GM10248 (cell line): ENCODE measurements around the gene LAD1.

Experiments
- CTCF ChIA-PET: fragments of 300-600 bp; sonication (Branson Sonifier 250); formaldehyde crosslinking; extraction: SDS; loops from one replicate; lab custom pipeline; 2021; ENCODE audit warnings: antibody characterized with exemption; lab: Yijun Ruan, JAX
- POLR2A ChIA-PET: fragments of 350-650 bp; sonication (Branson Sonifier 250); formaldehyde crosslinking; extraction: SDS; loops from one replicate; lab custom pipeline; 2020; ENCODE audit warnings: antibody characterized with exemption; lab: Yijun Ruan, JAX
- DNase-seq: peaks from one replicate; pipeline ENCODE4 v3.0.0; 2012; ENCODE audit errors: extremely low spot score
- TF ChIP-seq, protein P1 (sequence below): IDR thresholded peaks from 2 replicates; pipeline ENCODE4 v1.5.1; 2012; ENCODE audit warnings: mild to moderate bottlenecking, low read depth; ENCODE audit errors: extremely low read depth, missing control alignments, control extremely low read depth

LAD1 gene, protein sequence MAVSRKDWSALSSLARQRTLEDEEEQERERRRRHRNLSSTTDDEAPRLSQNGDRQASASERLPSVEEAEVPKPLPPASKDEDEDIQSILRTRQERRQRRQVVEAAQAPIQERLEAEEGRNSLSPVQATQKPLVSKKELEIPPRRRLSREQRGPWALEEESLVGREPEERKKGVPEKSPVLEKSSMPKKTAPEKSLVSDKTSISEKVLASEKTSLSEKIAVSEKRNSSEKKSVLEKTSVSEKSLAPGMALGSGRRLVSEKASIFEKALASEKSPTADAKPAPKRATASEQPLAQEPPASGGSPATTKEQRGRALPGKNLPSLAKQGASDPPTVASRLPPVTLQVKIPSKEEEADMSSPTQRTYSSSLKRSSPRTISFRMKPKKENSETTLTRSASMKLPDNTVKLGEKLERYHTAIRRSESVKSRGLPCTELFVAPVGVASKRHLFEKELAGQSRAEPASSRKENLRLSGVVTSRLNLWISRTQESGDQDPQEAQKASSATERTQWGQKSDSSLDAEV

DNA sequence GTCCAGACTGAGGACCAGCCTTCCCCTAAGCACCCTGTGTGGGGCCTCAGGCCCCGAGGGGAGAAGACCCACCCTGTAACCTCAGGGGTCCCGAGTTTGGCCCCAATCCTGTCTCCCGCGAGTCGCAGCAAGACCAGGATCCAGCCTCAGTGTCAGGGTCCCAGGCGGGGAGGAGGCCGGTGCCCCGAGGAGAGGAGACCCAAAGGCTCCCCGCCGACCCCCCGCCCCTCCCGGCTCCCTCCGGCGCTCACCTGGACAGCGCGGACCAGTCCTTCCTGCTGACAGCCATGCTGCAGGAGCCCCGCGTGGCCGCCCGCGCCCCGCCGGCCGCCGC is at the start of gene LAD1:
TSS of gene LAD1 (minus strand) at position 307 of the 334 bp plus-strand sequence. CDS start at position 289, 18 bp downstream.
- DNase-seq = no peak
- ChIA-PET POLR2A (no interaction called here), CTCF (no interaction called here)

DNA sequence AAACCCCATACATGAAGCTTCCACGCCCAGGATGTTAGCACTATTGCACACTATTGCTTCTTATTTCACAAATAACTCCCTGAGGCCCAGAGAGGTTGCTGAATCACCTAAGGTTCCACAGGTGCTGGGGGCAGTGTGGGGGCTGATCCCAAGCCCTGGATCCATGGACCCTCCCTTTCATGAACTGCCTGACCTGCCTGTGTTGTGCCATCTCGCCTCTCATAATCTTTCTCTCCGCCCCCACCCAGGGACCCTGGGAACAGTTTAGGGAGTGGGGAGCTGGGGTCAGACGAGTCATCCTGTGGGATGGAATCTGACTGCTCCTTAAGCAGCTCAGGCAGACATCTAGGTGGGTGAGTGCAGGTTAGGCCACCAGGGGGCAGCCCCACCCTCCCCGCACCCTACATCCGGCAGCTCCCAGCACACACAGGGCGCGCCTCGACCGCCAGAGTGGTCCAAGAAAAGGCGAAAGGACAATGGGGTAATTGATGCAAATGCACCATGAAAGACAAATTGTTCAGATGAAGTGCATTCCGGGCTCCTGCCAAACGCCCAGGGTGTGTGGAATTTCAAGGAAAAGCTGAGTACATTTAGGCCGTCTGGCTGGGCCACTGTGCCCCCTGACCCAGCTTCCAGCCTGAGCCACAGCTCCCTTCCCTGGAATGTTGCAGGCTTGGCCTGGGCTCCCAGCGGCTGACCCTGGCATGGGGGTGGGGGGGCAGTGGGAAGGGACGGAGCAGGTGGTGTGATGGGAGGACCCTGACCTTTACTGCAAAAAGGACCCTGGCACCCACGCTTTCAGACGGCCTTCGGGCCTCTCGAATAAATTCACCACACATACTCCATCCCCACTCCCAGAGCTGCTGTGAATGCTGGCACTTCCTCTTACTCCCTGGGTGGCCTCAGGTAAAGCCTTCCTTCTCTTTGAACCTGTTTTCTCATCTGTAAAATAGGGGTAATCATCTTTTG is 49.1 kb upstream of the LAD1 start:
- peak; percentile 89 for DNase-seq
- CTCF ChIA-PET = interaction anchor here (0.8 to 16.3 kb wide), 39 partner anchors 9 to 331 kb away, joined by 3 to 234 read pairs (median 5); partner anchors contain the start of genes CSRP1, PHLDA3 and TNNI1
- POLR2A ChIA-PET = no interaction called here
- TF ChIP-seq, protein P1, sequence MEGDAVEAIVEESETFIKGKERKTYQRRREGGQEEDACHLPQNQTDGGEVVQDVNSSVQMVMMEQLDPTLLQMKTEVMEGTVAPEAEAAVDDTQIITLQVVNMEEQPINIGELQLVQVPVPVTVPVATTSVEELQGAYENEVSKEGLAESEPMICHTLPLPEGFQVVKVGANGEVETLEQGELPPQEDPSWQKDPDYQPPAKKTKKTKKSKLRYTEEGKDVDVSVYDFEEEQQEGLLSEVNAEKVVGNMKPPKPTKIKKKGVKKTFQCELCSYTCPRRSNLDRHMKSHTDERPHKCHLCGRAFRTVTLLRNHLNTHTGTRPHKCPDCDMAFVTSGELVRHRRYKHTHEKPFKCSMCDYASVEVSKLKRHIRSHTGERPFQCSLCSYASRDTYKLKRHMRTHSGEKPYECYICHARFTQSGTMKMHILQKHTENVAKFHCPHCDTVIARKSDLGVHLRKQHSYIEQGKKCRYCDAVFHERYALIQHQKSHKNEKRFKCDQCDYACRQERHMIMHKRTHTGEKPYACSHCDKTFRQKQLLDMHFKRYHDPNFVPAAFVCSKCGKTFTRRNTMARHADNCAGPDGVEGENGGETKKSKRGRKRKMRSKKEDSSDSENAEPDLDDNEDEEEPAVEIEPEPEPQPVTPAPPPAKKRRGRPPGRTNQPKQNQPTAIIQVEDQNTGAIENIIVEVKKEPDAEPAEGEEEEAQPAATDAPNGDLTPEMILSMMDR = peak; percentile 80

More for the DNA sequence above, at the start of gene LAD1:
- TF ChIP-seq, protein P1 = no peak

GRCh38 chr1:201445310-201445709 is 46.2 kb upstream of the LAD1 start:
- CTCF ChIA-PET = interaction anchor here (0.9 to 16.3 kb wide), 5 partner anchors 9 to 348 kb away, joined by 3 to 234 read pairs (median 92); no protein-coding TSS in a partner anchor
- POLR2A ChIA-PET = no interaction called here
- TF ChIP-seq, protein P1 = no peak
- DNase-seq = no peak

- TF ChIP-seq, protein P1 = no peak
- POLR2A ChIA-PET = interaction anchor here (0.6 kb wide), 1 partner anchor 12 kb away, joined by 6 read pairs; no protein-coding TSS in a partner anchor
- no peak for DNase-seq
- CTCF ChIA-PET = interaction anchor here (0.6 to 16.3 kb wide), 6 partner anchors 10 to 348 kb away, joined by 3 to 234 read pairs (median 48); no protein-coding TSS in a partner anchor
Observed at GRCh38 chr1:201444792-201445191, 45.7 kb upstream of the LAD1 start.

- CTCF ChIA-PET = interaction anchor here (12.9 to 16.3 kb wide), 2 partner anchors 36 to 69 kb away, joined by 174 to 234 read pairs; no protein-coding TSS in a partner anchor
- POLR2A ChIA-PET = no interaction called here
- TF ChIP-seq, protein P1 = no peak
- no peak for DNase-seq
Observed at GRCh38 chr1:201443747-201444146, 44.6 kb upstream of the LAD1 start.

- TF ChIP-seq, protein P1 = no peak
- ChIA-PET CTCF (interaction anchor here (0.6 to 4.6 kb wide), 16 partner anchors 11 to 357 kb away, joined by 3 to 92 read pairs (median 10); partner anchors contain the start of genes CSRP1 and PHLDA3), POLR2A (no interaction called here)
- no peak for DNase-seq
Observed at GRCh38 chr1:201436969-201437368, 37.8 kb upstream of the LAD1 start.
